ENCODE data around the gene C1orf56.

The C1orf56 gene

DNA sequence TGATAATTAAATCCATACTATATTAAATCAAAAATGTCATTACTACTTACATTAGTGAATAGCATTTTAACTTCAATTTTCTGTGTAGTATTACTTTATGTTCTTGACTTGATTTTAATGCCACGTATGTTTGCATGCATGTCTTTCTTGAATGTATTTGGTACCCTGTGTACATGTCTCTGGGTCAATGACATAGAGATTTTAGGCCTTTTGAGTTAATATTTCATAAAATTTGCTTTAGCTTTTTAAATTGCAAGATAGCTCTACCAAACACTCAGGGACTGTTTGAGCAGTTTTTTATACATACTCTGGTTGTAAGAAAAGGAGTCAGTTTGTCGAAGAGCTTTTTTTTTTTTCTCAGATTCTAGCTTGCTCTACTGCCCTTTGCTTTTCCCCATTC, 14.2 kb downstream of the C1orf56 start:
- no peak overlapping the region for H4K12ac ChIP-seq (ENCODE audit: low read depth, low read length)

DNA sequence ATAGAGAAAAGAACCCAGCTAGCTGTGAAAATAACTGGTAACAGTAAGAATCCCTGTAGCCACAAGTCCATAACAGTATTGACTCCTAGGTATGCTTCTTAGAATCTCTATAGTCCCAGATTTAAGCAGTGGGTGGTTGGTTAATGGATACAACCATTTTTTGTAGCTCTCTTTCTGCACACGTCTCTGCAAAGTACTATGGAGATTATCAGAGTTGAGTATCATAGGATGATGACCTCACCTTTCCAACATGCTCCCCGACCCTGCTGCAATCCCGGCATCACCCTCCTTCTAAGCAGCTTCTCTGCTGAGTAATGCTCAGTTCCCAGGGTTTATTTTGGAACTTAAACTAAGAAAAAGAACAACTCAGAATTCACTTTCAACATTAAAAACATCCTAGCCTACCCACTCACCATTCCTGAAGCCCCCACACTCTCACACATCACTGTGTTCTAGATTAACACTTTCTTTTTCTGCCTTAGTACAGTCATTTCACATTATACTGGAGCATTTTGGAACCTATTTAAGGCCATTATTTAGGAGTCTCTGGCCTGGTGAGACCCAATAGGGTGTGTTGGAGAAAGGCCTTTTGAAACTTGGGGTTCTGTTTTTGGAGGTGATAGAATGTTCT, 15.3 kb downstream of the C1orf56 start:
- H2BK12ac ChIP-seq (ENCODE audit: low read length) = no peak overlapping the region
- H3K9me3 ChIP-seq (ENCODE audit: insufficient read depth, low read depth, low read length) = no peaks in the 10 kb centered on the region
- no peak overlapping the region for H3K14ac ChIP-seq (ENCODE audit: low read length)
- no peak overlapping the region for H2BK120ac ChIP-seq (ENCODE audit: insufficient read depth, low read length, poor library complexity)
- H3K4me2 ChIP-seq (ENCODE audit: low read length) = peak overlapping the region; percentile 53
- peaks cover 25% of the 10 kb centered on the region for H3K79me2 ChIP-seq (ENCODE audit: control insufficient read depth, insufficient read depth, low read length, poor library complexity)
- H3K79me1 ChIP-seq (ENCODE audit: low read length) = peaks cover 25% of the 10 kb centered on the region
- peak overlapping the region; percentile 50 for H3K27ac ChIP-seq (ENCODE audit: low read depth, low read length)
- no peak overlapping the region for H4K8ac ChIP-seq (ENCODE audit: low read depth, low read length)
- no CpG with 5 or more reads among the region's 3 CpGs for WGBS (ENCODE audit: extremely low coverage, insufficient coverage, insufficient read length)
- H3K18ac ChIP-seq (ENCODE audit: low read length) = no peak overlapping the region
- no peak overlapping the region for H2AFZ ChIP-seq (ENCODE audit: insufficient read depth, low read length, poor library complexity)
- peaks cover 5 to 8% of the 10 kb centered on the region in 2 experiments for H3K4me1 ChIP-seq (ENCODE audit: control insufficient read depth in 1 of 2, insufficient read depth in 2 of 2, low read length in 2 of 2)
- no peak overlapping the region for H3K9ac ChIP-seq (ENCODE audit: low read length)
- peaks cover 11 to 19% of the 10 kb centered on the region in 2 experiments for H3K36me3 ChIP-seq (ENCODE audit: control insufficient read depth in 1 of 2, insufficient read depth in 2 of 2, low read length in 2 of 2)
- no peaks in the 10 kb centered on the region for H3K27me3 ChIP-seq (ENCODE audit: insufficient read depth, low read length)
- H4K12ac ChIP-seq (ENCODE audit: low read depth, low read length) = no peak overlapping the region
- no peak overlapping the region for H3K23ac ChIP-seq (ENCODE audit: low read length)
- peak; percentile 51 to 70 for DNase-seq
- no peak overlapping the region for H3K4me3 ChIP-seq (ENCODE audit: low read depth, low read length)
- no peak overlapping the region for H4K91ac ChIP-seq (ENCODE audit: low read depth, low read length)
- H2BK5ac ChIP-seq (ENCODE audit: low read depth, low read length, poor library complexity) = no peak overlapping the region
- H3K4ac ChIP-seq (ENCODE audit: low read depth, low read length) = peak overlapping the region; percentile 60
- no peak overlapping the region for H2AK5ac ChIP-seq (ENCODE audit: low read length)

More for the DNA sequence above, 14.2 kb downstream of the C1orf56 start:
- H3K27ac ChIP-seq (ENCODE audit: low read depth, low read length) = no peak overlapping the region
- H3K36me3 ChIP-seq (ENCODE audit: control insufficient read depth in 1 of 2, insufficient read depth in 2 of 2, low read length in 2 of 2) = peaks cover 15 to 18% of the 10 kb centered on the region in 2 experiments
- no peak overlapping the region for H3K9ac ChIP-seq (ENCODE audit: low read length)
- no peak overlapping the region for H2BK120ac ChIP-seq (ENCODE audit: insufficient read depth, low read length, poor library complexity)
- H3K9me3 ChIP-seq (ENCODE audit: insufficient read depth, low read depth, low read length) = no peaks in the 10 kb centered on the region
- no peak overlapping the region for H2BK5ac ChIP-seq (ENCODE audit: low read depth, low read length, poor library complexity)
- no peak overlapping the region for H4K8ac ChIP-seq (ENCODE audit: low read depth, low read length)
- no peak overlapping the region for H2BK12ac ChIP-seq (ENCODE audit: low read length)
- no peak overlapping the region for H3K4ac ChIP-seq (ENCODE audit: low read depth, low read length)
- no peak overlapping the region for H3K18ac ChIP-seq (ENCODE audit: low read length)
- H4K91ac ChIP-seq (ENCODE audit: low read depth, low read length) = no peak overlapping the region
- H2AFZ ChIP-seq (ENCODE audit: insufficient read depth, low read length, poor library complexity) = no peak overlapping the region
- DNase-seq = no peak
- H3K79me2 ChIP-seq (ENCODE audit: control insufficient read depth, insufficient read depth, low read length, poor library complexity) = peaks cover 35% of the 10 kb centered on the region
- no peak overlapping the region for H3K4me3 ChIP-seq (ENCODE audit: low read depth, low read length)
- peaks cover 16 to 18% of the 10 kb centered on the region in 2 experiments for H3K4me1 ChIP-seq (ENCODE audit: control insufficient read depth in 1 of 2, insufficient read depth in 2 of 2, low read length in 2 of 2)
- no peak overlapping the region for H3K23ac ChIP-seq (ENCODE audit: low read length)
- H3K4me2 ChIP-seq (ENCODE audit: low read length) = peak overlapping the region; percentile 79
- H2AK5ac ChIP-seq (ENCODE audit: low read length) = no peak overlapping the region
- peaks cover 27% of the 10 kb centered on the region for H3K79me1 ChIP-seq (ENCODE audit: low read length)
- H3K14ac ChIP-seq (ENCODE audit: low read length) = no peak overlapping the region
- WGBS (ENCODE audit: extremely low coverage, insufficient coverage, insufficient read length) = no CpG with 5 or more reads among the region's 2 CpGs
- no peaks in the 10 kb centered on the region for H3K27me3 ChIP-seq (ENCODE audit: insufficient read depth, low read length)

DNA sequence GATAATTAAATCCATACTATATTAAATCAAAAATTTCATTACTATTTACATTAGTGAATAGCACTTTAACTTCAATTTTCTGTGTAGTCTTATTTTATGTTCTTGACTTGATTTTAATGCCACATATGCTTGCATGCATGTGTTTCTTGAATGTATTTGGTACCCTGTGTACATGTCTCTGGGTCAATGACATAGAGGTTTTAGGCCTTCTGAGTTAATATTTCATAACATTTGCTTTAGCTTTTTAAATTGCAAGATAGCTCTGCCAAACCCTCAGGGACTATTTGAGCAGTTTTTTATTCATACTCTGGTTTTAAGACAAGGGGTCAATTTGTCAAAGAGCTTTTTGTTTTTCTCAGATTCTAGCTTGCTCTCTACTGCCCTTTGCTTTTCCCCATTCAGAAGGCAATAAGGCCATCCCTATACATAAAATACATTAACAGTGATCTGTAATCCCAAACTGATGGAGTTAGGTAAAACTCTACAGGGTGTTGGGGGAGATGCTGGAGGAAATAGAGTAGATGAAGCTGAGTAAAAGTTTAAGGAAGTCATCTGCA, 17.6 kb downstream of the C1orf56 start:
- Histone ChIP-seq H3K79me2 (ENCODE audit: control insufficient read depth, insufficient read depth, low read length, poor library complexity) (peaks cover 6% of the 10 kb centered on the region), H3K4me3 (ENCODE audit: low read depth, low read length) (no peak overlapping the region), H3K9ac (ENCODE audit: low read length) (no peak overlapping the region), H3K36me3 (ENCODE audit: control insufficient read depth in 1 of 2, insufficient read depth in 2 of 2, low read length in 2 of 2) (peaks cover 17 to 23% of the 10 kb centered on the region in 2 experiments), H3K4ac (ENCODE audit: low read depth, low read length) (no peak overlapping the region), H3K4me2 (ENCODE audit: low read length) (no peak overlapping the region), H2BK12ac (ENCODE audit: low read length) (no peak overlapping the region), H2BK5ac (ENCODE audit: low read depth, low read length, poor library complexity) (no peak overlapping the region), H3K18ac (ENCODE audit: low read length) (no peak overlapping the region), H3K27me3 (ENCODE audit: insufficient read depth, low read length) (no peaks in the 10 kb centered on the region), H3K9me3 (ENCODE audit: insufficient read depth, low read depth, low read length) (no peaks in the 10 kb centered on the region), H4K91ac (ENCODE audit: low read depth, low read length) (no peak overlapping the region), H3K27ac (ENCODE audit: low read depth, low read length) (no peak overlapping the region), H3K4me1 (ENCODE audit: control insufficient read depth in 1 of 2, insufficient read depth in 2 of 2, low read length in 2 of 2) (peaks cover 3 to 4% of the 10 kb centered on the region in 2 experiments), H2AK5ac (ENCODE audit: low read length) (no peak overlapping the region), H2AFZ (ENCODE audit: insufficient read depth, low read length, poor library complexity) (no peak overlapping the region), H3K14ac (ENCODE audit: low read length) (no peak overlapping the region), H3K23ac (ENCODE audit: low read length) (no peak overlapping the region), H3K79me1 (ENCODE audit: low read length) (peaks cover 7% of the 10 kb centered on the region), H2BK120ac (ENCODE audit: insufficient read depth, low read length, poor library complexity) (no peak overlapping the region), H4K12ac (ENCODE audit: low read depth, low read length) (no peak overlapping the region), H4K8ac (ENCODE audit: low read depth, low read length) (no peak overlapping the region)
- no peak for DNase-seq

DNA sequence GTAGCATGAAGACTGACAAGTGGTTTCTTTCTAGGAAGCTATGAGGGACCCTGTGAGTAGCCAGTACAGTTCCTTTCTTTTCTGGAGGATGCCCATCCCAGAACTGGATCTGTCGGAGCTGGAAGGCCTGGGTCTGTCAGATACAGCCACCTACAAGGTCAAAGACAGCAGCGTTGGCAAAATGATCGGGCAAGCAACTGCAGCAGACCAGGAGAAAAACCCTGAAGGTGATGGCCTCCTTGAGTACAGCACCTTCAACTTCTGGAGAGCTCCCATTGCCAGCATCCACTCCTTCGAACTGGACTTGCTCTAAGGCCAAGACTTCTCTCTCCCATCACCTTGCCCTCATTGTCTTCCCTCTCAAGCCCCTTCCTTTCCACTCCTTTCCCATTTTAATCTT, 19.6 kb downstream of the C1orf56 start:
- no peak overlapping the region for H2AFZ ChIP-seq (ENCODE audit: insufficient read depth, low read length, poor library complexity)
- H2BK120ac ChIP-seq (ENCODE audit: insufficient read depth, low read length, poor library complexity) = no peak overlapping the region
- H4K91ac ChIP-seq (ENCODE audit: low read depth, low read length) = no peak overlapping the region
- no peak overlapping the region for H2BK12ac ChIP-seq (ENCODE audit: low read length)
- H3K79me1 ChIP-seq (ENCODE audit: low read length) = peaks cover 9% of the 10 kb centered on the region
- H4K12ac ChIP-seq (ENCODE audit: low read depth, low read length) = no peak overlapping the region
- H3K14ac ChIP-seq (ENCODE audit: low read length) = no peak overlapping the region
- no peak overlapping the region for H3K18ac ChIP-seq (ENCODE audit: low read length)
- peaks cover 6% of the 10 kb centered on the region for H3K79me2 ChIP-seq (ENCODE audit: control insufficient read depth, insufficient read depth, low read length, poor library complexity)
- no peak overlapping the region for H3K9ac ChIP-seq (ENCODE audit: low read length)
- H3K27me3 ChIP-seq (ENCODE audit: insufficient read depth, low read length) = no peaks in the 10 kb centered on the region
- WGBS (ENCODE audit: extremely low coverage, insufficient coverage, insufficient read length) = no CpG with 5 or more reads among the region's 4 CpGs
- no peak overlapping the region for H3K4ac ChIP-seq (ENCODE audit: low read depth, low read length)
- H3K23ac ChIP-seq (ENCODE audit: low read length) = no peak overlapping the region
- H2AK5ac ChIP-seq (ENCODE audit: low read length) = no peak overlapping the region
- H3K36me3 ChIP-seq (ENCODE audit: control insufficient read depth in 1 of 2, insufficient read depth in 2 of 2, low read length in 2 of 2) = peaks cover 17 to 23% of the 10 kb centered on the region in 2 experiments
- DNase-seq = no peak
- no peak overlapping the region for H2BK5ac ChIP-seq (ENCODE audit: low read depth, low read length, poor library complexity)
- H4K8ac ChIP-seq (ENCODE audit: low read depth, low read length) = no peak overlapping the region
- H3K4me3 ChIP-seq (ENCODE audit: low read depth, low read length) = no peak overlapping the region
- H3K4me2 ChIP-seq (ENCODE audit: low read length) = no peak overlapping the region
- peaks cover 3 to 5% of the 10 kb centered on the region in 2 experiments for H3K4me1 ChIP-seq (ENCODE audit: control insufficient read depth in 1 of 2, insufficient read depth in 2 of 2, low read length in 2 of 2)
- H3K9me3 ChIP-seq (ENCODE audit: insufficient read depth, low read depth, low read length) = no peaks in the 10 kb centered on the region
- no peak overlapping the region for H3K27ac ChIP-seq (ENCODE audit: low read depth, low read length)

Data from trophoblast cell (in vitro differentiated cells and primary cell).